ENCODE results near the gene KCTD2. TPM values are rescaled to one million over a fixed set of nuclear protein-coding genes. Genes with fewer than 3 reads are reported as not detected.

The KCTD2 gene, protein sequence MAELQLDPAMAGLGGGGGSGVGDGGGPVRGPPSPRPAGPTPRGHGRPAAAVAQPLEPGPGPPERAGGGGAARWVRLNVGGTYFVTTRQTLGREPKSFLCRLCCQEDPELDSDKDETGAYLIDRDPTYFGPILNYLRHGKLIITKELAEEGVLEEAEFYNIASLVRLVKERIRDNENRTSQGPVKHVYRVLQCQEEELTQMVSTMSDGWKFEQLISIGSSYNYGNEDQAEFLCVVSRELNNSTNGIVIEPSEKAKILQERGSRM
- 15.0 and 15.9 TPM in 2 replicates for total RNA-seq

DNA sequence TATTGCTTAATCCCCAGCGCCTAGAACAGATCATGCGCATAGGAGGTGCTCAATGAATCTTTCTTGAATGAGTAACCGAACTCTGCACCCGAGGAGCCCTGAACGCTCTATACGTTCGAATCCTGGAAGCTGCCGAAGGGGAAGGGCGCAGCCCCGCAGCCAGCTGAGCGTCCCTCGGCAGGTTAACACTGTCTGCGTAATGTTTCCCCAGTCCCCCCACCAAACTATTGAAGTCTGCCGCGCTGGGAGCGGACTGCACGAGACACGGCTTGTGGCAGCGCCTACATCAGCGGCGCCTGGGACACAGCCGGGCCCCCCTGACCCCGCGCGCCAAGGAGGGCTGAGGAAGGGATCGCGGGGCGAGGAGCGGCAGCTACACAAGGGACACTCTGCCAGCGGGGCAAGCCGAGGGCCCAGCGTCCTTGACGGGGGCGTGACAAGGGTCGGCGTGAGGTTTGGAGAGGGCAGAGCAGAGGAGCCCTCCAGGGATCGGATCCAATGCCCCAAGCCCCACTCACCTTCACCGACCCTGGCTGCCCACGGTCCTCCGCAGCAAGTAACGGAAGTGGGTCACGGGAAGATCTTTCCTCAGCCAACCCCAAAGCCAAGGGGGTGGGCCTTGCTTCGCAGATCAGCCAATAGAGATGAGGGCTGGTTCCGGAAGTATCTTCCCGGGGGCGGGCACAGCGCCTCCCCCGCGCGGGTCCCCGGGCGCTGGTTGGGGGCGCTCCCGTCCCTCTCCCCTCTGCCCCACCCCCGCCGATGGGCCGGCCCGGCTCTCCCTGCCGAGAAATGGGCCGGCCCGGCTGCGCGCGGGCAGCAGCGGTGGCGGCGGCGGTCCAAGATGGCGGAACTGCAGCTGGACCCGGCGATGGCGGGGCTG lies at the start of gene KCTD2, which contains the start of gene ATP5PD:
KCTD2 (plus strand) TSS at position 819 of the 883 bp plus-strand sequence; CDS start at position 845, 26 bp downstream.
ATP5PD (minus strand) TSS at position 563 of the 883 bp plus-strand sequence. CDS start 4,319 bp downstream, outside the sequence.

DNA sequence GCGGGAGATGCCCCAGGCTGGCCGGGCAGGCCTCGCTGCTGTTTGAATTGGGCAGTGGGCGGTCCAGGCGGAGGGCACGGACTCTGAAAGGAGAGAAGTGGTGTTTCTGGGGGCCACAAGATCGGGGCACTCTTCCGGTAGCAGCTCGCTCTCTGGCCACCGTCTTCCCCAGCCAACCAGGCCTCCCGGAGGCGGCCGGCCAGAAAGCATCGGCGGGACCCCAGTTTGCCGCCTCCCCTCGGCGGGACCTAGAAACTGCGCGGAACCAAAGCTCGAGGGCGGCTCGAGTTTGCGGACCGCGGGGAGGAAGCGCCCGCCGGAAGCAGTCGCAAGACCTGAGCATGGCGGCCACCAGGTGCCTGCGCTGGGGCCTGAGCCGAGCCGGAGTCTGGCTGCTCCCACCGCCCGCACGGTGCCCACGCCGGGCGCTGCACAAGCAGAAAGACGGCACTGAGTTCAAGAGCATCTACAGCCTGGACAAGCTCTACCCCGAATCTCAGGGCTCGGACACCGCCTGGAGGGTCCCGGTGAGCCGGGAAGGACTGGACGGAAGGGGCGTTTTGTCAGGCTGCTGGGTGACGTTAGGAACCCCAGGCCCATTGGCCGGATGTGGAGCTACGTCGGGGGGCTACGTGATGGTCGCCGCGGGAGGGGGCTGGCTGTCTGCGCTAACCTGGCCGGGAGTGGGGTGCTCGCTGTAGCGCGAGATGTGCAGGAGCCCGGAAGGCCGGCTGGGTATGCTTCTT lies 34.5 kb upstream of the KCTD2 start, which contains the start of gene MRPL58:
MRPL58 (plus strand) TSS at position 325 of the 746 bp plus-strand sequence; CDS start at position 342, 17 bp downstream.

GRCh38 chr17:75087558-75088453 lies 40.8 kb downstream of the KCTD2 start, which contains the start of gene SLC16A5:
TSS of gene SLC16A5 (plus strand) at chr17:75087954. CDS start at chr17:75093637, 5,683 bp downstream.

DNA sequence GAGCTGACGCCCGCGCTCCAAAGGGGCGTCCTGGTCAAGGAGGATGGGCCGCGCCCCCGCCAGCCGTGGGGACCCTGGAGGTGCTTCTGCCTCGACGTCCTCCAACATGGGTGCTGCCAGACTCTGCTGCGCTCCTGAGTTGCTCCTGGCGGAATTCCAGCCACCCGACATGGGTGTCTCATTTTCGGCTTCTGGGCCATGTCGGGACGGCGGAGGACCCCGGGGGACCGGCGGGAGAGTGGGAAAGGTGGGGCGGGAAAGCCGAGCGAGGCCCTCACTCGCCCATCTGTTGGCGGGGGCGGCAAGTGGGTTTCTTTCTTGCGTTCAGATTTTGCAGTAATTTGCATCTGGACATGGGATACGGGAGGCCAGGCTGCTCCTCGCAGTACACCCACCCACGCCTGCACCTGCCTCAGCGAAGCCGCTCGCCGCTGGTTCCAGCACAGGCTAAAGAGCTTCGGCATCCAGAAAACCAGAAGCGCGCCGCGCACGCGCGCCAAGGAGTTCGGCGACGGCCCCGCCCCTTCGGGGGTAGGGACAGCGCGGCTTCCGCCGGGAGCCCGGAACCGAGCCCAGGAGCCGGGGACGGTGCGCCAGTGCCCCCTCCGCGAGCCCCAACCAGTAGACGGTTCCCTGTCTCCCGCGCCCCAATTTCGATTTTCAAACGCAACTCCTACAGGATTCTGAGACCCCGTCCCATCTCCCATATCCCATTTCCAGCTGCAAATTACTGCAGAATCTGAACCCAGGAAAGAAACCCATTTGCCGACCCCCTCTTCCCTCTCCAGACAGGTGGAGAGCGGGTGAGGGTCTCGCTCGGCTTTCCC lies 62.6 kb downstream of the KCTD2 start, which contains the start of gene ARMC7:
ARMC7 (plus strand) TSS at position 563 of the 827 bp plus-strand sequence. CDS start 320 bp downstream, outside the sequence.

Other genes with a start within 250 kb of the KCTD2 start
- under 0.01 TPM in 1 of 2 replicates, not detected in the other for gene GRIN2C, start 187.3 kb upstream of the KCTD2 start, total RNA-seq
- 16.6 and 19.6 TPM in 2 replicates for gene FDXR, start 174.2 kb upstream of the KCTD2 start, total RNA-seq
- gene FADS6, start 153.6 kb upstream of the KCTD2 start, total RNA-seq, result not detected in 2 replicates
- not detected in 2 replicates for gene USH1G, start 124.0 kb upstream of the KCTD2 start, total RNA-seq
- not detected in 2 replicates for gene OTOP2, start 123.0 kb upstream of the KCTD2 start, total RNA-seq
- gene OTOP3, start 111.3 kb upstream of the KCTD2 start, total RNA-seq, result not detected in 2 replicates
- 1.3 and 1.5 TPM in 2 replicates for gene HID1, start 74.5 kb upstream of the KCTD2 start, total RNA-seq
- 11.2 and 11.9 TPM in 2 replicates for gene CDR2L, start 59.6 kb upstream of the KCTD2 start, total RNA-seq
- 27.0 and 30.6 TPM in 2 replicates for gene MRPL58, start 34.6 kb upstream of the KCTD2 start, total RNA-seq
- 371 and 373 TPM in 2 replicates for gene ATP5PD, start 256 bp upstream of the KCTD2 start, total RNA-seq
- gene SLC16A5, start 40.7 kb downstream of the KCTD2 start, total RNA-seq, result 1.1 and 1.5 TPM in 2 replicates
- 1.6 and 1.8 TPM in 2 replicates for gene ARMC7, start 62.7 kb downstream of the KCTD2 start, total RNA-seq
- gene NT5C, start 84.5 kb downstream of the KCTD2 start, total RNA-seq, result 33.4 and 44.3 TPM in 2 replicates
- gene JPT1, start 107.3 kb downstream of the KCTD2 start, total RNA-seq, result 60.5 and 68.2 TPM in 2 replicates
- gene SUMO2, start 135.7 kb downstream of the KCTD2 start, total RNA-seq, result 123 and 178 TPM in 2 replicates
- gene NUP85, start 158.5 kb downstream of the KCTD2 start, total RNA-seq, result 21.5 and 28.4 TPM in 2 replicates
- 13.0 and 13.3 TPM in 2 replicates for gene GGA3, start 214.4 kb downstream of the KCTD2 start, total RNA-seq
- gene MRPS7, start 214.7 kb downstream of the KCTD2 start, total RNA-seq, result 58.7 and 62.5 TPM in 2 replicates
- gene MIF4GD, start 224.0 kb downstream of the KCTD2 start, total RNA-seq, result 11.6 and 11.9 TPM in 2 replicates
- gene SLC25A19, start 242.2 kb downstream of the KCTD2 start, total RNA-seq, result 4.1 and 7.9 TPM in 2 replicates